ENCODE data around the gene GABRG3. TPM values are rescaled to one million over a fixed set of nuclear protein-coding genes. Genes with fewer than 3 reads are reported as not detected.

GABRG3 gene
- total RNA-seq, 1 donor from 2014 or later: 3.0 TPM

DNA sequence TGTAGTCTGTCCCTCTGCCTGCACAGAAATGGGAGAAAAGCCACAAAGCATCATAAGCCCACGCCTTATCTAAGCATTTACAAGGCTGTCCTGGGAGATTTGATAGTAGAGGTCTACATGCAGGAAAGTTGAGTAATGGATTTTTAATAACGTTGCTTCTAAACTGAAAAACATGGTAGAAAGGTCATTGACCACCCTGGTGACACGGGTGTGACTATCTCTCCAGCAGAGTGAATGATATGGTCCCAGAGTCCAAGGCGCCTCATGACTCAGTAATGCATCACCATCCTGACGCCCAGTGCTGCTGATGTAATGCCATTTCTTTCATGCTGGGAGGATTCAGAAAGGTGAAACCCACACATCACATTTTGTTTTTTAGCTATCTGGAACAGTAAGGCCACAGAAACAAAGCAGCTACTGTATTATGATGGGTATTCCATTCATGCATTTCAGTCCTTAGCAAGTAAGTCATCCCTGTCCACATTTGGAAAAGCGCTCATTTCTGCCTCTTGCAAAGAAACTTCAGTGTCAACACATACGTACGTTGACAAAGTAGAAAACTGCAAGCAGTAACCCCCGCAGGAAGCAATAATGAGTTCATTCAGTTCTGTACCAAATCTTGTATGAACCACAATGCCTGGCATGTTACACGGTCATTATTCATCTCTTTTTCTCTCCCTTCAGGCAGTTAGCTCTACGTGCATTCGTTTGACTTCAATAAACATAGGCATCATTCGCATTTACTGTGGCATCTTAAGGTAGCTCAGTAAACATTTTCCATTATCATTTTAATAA, 483.5 kb downstream of the GABRG3 start:
- peaks cover 7% of the 10 kb centered on the region for H3K4me1 Mint-ChIP-seq
- H3K27me3 Mint-ChIP-seq (ENCODE audit: low read depth): peaks cover 9% of the 10 kb centered on the region
- H3K27ac Mint-ChIP-seq: no peak overlapping the region
- no peak for DNase-seq (ENCODE audit: low spot score in 2 of 2, unreplicated experiment in 2 of 2)
- no peak overlapping the region for H3K4me3 Mint-ChIP-seq
- H3K36me3 Mint-ChIP-seq: no peaks in the 10 kb centered on the region
- no peaks in the 10 kb centered on the region for H3K9me3 Mint-ChIP-seq
- TF ChIP-seq, protein P1, sequence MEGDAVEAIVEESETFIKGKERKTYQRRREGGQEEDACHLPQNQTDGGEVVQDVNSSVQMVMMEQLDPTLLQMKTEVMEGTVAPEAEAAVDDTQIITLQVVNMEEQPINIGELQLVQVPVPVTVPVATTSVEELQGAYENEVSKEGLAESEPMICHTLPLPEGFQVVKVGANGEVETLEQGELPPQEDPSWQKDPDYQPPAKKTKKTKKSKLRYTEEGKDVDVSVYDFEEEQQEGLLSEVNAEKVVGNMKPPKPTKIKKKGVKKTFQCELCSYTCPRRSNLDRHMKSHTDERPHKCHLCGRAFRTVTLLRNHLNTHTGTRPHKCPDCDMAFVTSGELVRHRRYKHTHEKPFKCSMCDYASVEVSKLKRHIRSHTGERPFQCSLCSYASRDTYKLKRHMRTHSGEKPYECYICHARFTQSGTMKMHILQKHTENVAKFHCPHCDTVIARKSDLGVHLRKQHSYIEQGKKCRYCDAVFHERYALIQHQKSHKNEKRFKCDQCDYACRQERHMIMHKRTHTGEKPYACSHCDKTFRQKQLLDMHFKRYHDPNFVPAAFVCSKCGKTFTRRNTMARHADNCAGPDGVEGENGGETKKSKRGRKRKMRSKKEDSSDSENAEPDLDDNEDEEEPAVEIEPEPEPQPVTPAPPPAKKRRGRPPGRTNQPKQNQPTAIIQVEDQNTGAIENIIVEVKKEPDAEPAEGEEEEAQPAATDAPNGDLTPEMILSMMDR (IDR thresholded peaks at IDR 0.05; ENCODE audit: unreplicated experiment): no peak

DNA sequence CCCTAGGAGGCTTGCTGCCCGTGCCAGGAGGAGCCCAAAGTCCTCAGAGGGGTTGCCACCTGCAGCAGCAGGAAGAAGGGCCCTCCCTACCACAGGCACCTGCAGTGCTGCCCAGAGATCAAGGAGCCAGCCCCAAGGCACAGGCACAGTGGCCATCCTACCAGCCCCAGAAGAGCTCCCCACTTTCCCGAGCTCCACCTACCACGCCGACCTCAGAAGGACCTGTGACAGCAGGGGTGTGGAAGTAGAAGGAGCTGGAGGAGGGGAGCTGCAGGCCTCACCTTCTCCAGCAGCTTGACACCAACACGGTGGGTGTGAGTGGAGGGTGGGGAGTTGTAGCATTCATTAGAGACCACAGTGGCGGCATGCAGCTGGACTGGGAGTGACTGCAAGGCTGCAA, 485.8 kb downstream of the GABRG3 start:
- no peaks in the 10 kb centered on the region for H3K36me3 Mint-ChIP-seq
- peaks cover 4% of the 10 kb centered on the region for H3K27me3 Mint-ChIP-seq (ENCODE audit: low read depth)
- DNase-seq (ENCODE audit: low spot score in 2 of 2, unreplicated experiment in 2 of 2): no peak
- TF ChIP-seq, protein P1 (IDR thresholded peaks at IDR 0.05; ENCODE audit: unreplicated experiment): no peak
- no peak overlapping the region for H3K27ac Mint-ChIP-seq
- no peak overlapping the region for H3K4me3 Mint-ChIP-seq
- H3K4me1 Mint-ChIP-seq: no peaks in the 10 kb centered on the region
- H3K9me3 Mint-ChIP-seq: peaks cover 1% of the 10 kb centered on the region

DNA sequence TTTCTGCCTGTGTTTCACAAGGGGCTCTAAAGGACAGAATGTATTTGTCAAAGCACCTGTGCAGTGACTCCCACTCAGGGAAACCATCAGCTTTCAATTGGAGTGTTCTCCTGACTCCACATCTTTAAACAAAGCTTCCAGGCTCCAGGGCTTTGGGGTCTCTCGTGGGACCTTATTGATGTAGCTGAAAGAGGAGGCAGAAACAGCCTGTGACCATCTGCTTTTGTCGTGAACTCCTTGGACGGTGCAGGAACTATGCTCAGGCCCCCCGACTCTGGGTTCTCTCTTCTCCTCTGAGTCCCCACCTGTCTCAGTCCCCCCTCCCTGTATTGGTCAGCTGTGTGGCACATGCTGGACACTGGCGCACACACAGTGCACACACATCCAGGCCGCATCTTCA, 486.8 kb downstream of the GABRG3 start:
- no peak for DNase-seq (ENCODE audit: low spot score in 2 of 2, unreplicated experiment in 2 of 2)
- TF ChIP-seq, protein P1 (IDR thresholded peaks at IDR 0.05; ENCODE audit: unreplicated experiment): no peak

GRCh38 chr15:27458345-27459084, 487.5 kb downstream of the GABRG3 start:
- peaks cover 5% of the 10 kb centered on the region for H3K9me3 Mint-ChIP-seq
- TF ChIP-seq, protein P1 (IDR thresholded peaks at IDR 0.05; ENCODE audit: unreplicated experiment): no peak
- H3K4me3 Mint-ChIP-seq: no peak overlapping the region
- no peak overlapping the region for H3K27ac Mint-ChIP-seq
- H3K36me3 Mint-ChIP-seq: no peaks in the 10 kb centered on the region
- no peak for DNase-seq (ENCODE audit: low spot score in 2 of 2, unreplicated experiment in 2 of 2)
- H3K27me3 Mint-ChIP-seq (ENCODE audit: low read depth): no peaks in the 10 kb centered on the region
- no peaks in the 10 kb centered on the region for H3K4me1 Mint-ChIP-seq

More for the DNA sequence above, 486.8 kb downstream of the GABRG3 start:
- Mint-ChIP-seq H3K36me3 (no peaks in the 10 kb centered on the region), H3K4me3 (no peak overlapping the region), H3K27me3 (ENCODE audit: low read depth) (no peaks in the 10 kb centered on the region), H3K9me3 (peaks cover 5% of the 10 kb centered on the region), H3K27ac (no peak overlapping the region), H3K4me1 (no peaks in the 10 kb centered on the region)

DNA sequence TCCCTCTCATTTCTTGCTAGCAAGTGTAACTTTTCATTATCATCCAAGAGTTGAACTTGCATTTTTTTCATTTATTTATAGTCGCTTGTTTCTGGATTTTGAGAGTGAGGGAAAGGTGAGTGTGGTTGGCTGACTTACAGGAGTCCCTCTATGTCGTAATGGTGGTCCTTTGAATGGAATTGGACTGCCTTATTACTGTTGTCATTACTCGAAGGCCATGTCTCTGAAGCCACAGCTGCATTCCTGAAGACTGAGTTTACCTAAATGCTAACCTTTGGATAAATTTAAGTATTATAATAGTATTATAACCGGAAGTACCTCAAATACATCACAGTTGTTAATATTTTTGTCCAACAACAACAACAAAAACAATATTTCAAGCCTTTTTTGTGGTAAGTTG, 488.9 kb downstream of the GABRG3 start:
- DNase-seq (ENCODE audit: low spot score in 2 of 2, unreplicated experiment in 2 of 2): no peak
- TF ChIP-seq, protein P1 (IDR thresholded peaks at IDR 0.05; ENCODE audit: unreplicated experiment): no peak
- Mint-ChIP-seq H3K4me1 (no peaks in the 10 kb centered on the region), H3K27ac (no peak overlapping the region), H3K27me3 (ENCODE audit: low read depth) (no peaks in the 10 kb centered on the region), H3K9me3 (peaks cover 5% of the 10 kb centered on the region), H3K4me3 (no peak overlapping the region), H3K36me3 (no peaks in the 10 kb centered on the region)

Data from mesothelial cell of epicardium (in vitro differentiated cells).